ENCODE results near the gene RPL31.

RPL31 gene

DNA sequence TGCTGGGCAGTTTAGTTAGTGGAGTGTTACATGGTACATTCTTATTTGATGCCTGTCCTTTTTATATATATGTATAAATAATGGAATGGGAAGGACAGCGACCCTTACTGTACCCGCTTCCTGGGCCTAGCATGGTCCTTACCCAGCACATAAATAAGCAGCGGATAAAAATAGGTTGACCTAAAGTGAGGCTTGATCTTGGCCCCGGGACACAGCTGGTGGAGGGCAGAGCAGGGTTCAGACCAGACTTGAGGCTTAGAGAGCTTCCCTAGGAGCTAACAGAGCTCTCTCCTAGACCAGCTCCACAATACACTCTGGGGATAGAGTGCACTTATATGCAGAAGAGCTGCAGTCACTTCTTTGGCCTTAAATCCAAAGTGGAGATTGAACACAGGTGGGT lies 46.9 kb upstream of the RPL31 start:
- Histone ChIP-seq H3K27me3 (ENCODE audit: control insufficient read depth, insufficient read depth, low read length) (no peaks in the 10 kb centered on the region), H3K9ac (no peak overlapping the region), H3K79me2 (no peaks in the 10 kb centered on the region), H2AFZ (no peak overlapping the region), H3K36me3 (ENCODE audit: control insufficient read depth, insufficient read depth, low read length) (no peaks in the 10 kb centered on the region), H3K9me3 (ENCODE audit: control insufficient read depth, low read length) (no peaks in the 10 kb centered on the region), H3K4me2 (ENCODE audit: low read length) (no peak overlapping the region), H3K4me3 (ENCODE audit: low read depth, low read length) (no peak overlapping the region), H3K4me1 (no peaks in the 10 kb centered on the region), H3K27ac (no peak overlapping the region)
- no peak for TF ChIP-seq CTCF (IDR thresholded peaks at IDR 0.05)

- Histone ChIP-seq H3K9me3 (ENCODE audit: control insufficient read depth, low read length) (no peaks in the 10 kb centered on the region), H3K4me3 (ENCODE audit: low read depth, low read length) (no peak overlapping the region), H3K9ac (no peak overlapping the region), H3K4me2 (ENCODE audit: low read length) (no peak overlapping the region), H2AFZ (no peak overlapping the region), H3K79me2 (no peaks in the 10 kb centered on the region), H3K27ac (no peak overlapping the region), H3K36me3 (ENCODE audit: control insufficient read depth, insufficient read depth, low read length) (no peaks in the 10 kb centered on the region), H3K27me3 (ENCODE audit: control insufficient read depth, insufficient read depth, low read length) (no peaks in the 10 kb centered on the region), H3K4me1 (no peaks in the 10 kb centered on the region)
- TF ChIP-seq CTCF (IDR thresholded peaks at IDR 0.05) = no peak
These were observed 46.0 kb upstream of the RPL31 start for GRCh38 chr2:100956081-100956480.

- Histone ChIP-seq H3K9ac (no peak overlapping the region), H3K4me1 (no peaks in the 10 kb centered on the region), H3K79me2 (no peaks in the 10 kb centered on the region), H3K27me3 (ENCODE audit: control insufficient read depth, insufficient read depth, low read length) (no peaks in the 10 kb centered on the region), H3K9me3 (ENCODE audit: control insufficient read depth, low read length) (no peaks in the 10 kb centered on the region), H3K4me3 (ENCODE audit: low read depth, low read length) (no peak overlapping the region), H2AFZ (no peak overlapping the region), H3K27ac (no peak overlapping the region), H3K4me2 (ENCODE audit: low read length) (no peak overlapping the region), H3K36me3 (ENCODE audit: control insufficient read depth, insufficient read depth, low read length) (no peaks in the 10 kb centered on the region)
- no peak for TF ChIP-seq CTCF (IDR thresholded peaks at IDR 0.05)
These were observed 44.0 kb upstream of the RPL31 start for GRCh38 chr2:100957996-100958653.

DNA sequence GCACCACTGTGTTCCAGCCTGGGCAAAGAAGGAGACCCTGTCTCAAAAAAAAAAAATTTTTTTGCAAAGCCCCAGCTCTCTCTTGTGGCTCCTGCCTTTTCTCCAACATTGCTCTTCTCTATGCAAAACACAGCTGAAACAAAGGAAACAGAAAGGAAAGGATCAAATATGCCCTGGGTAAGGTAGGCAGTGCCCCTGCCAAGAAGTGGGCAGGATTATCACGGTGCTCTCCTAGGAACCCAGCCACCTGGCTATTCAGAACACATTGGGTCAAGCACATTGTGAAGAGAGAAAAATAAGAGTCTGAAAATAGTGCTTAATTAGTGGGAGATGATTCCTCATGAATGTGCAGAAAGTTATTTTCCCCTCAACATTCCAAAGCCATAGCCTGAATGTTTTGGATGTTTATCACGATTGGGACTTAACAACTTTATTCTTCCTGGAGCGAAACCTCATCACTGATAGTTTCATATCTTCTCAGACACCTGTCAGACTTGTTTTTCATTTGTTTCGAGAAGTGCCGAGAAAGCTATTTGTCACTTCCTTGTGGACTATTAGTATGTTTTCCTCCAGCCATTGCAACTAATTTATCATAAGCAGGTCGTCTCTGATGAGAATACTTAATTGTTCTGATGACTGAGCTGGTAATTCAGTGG lies 42.7 kb upstream of the RPL31 start:
- TF ChIP-seq CTCF (IDR thresholded peaks at IDR 0.05) = no peak

GRCh38 chr2:100960688-100961087 lies 41.4 kb upstream of the RPL31 start:
- no peaks in the 10 kb centered on the region for H3K79me2 ChIP-seq
- no peak overlapping the region for H3K4me3 ChIP-seq (ENCODE audit: low read depth, low read length)
- no peak for TF ChIP-seq CTCF (IDR thresholded peaks at IDR 0.05)
- H3K36me3 ChIP-seq (ENCODE audit: control insufficient read depth, insufficient read depth, low read length) = no peaks in the 10 kb centered on the region
- H3K27ac ChIP-seq = no peak overlapping the region
- no peaks in the 10 kb centered on the region for H3K27me3 ChIP-seq (ENCODE audit: control insufficient read depth, insufficient read depth, low read length)
- H3K4me1 ChIP-seq = no peaks in the 10 kb centered on the region
- no peak overlapping the region for H3K9ac ChIP-seq
- H3K9me3 ChIP-seq (ENCODE audit: control insufficient read depth, low read length) = no peaks in the 10 kb centered on the region
- no peak overlapping the region for H3K4me2 ChIP-seq (ENCODE audit: low read length)
- H2AFZ ChIP-seq = no peak overlapping the region

More for the DNA sequence above, 42.7 kb upstream of the RPL31 start:
- Histone ChIP-seq H3K4me3 (ENCODE audit: low read depth, low read length) (no peak overlapping the region), H3K9ac (no peak overlapping the region), H3K79me2 (no peaks in the 10 kb centered on the region), H3K27ac (no peak overlapping the region), H3K4me1 (no peaks in the 10 kb centered on the region), H2AFZ (no peak overlapping the region), H3K9me3 (ENCODE audit: control insufficient read depth, low read length) (no peaks in the 10 kb centered on the region), H3K4me2 (ENCODE audit: low read length) (no peak overlapping the region), H3K27me3 (ENCODE audit: control insufficient read depth, insufficient read depth, low read length) (no peaks in the 10 kb centered on the region), H3K36me3 (ENCODE audit: control insufficient read depth, insufficient read depth, low read length) (no peaks in the 10 kb centered on the region)
